Dermis blood vessel endothelial cell (primary cell): Measurements from ENCODE around the gene SLC29A3. TPM values are rescaled to one million over a fixed set of nuclear protein-coding genes. Genes with fewer than 3 reads are reported as not detected.

ENCODE experiments used
- DNase-seq: peaks from one replicate; pipeline ENCODE4 v3.0.0; 2010
- total RNA-seq: library from RNA; depleted of rRNA; stranded (reverse); fragments of >200 nt; gene quantifications from 2 replicates; pipeline ENCODE4 v1.2.3, GENCODE V29; 2014

Gene SLC29A3
- total RNA-seq, 1 donor from 2014 or later, result 2.0 TPM

GRCh38 chr10:71324743-71325142 lies 5.7 kb downstream of the SLC29A3 start:
- no peak for DNase-seq

- no peak for DNase-seq
Observed at GRCh38 chr10:71325267-71325666, 6.2 kb downstream of the SLC29A3 start.

- no peak for DNase-seq
Observed at GRCh38 chr10:71326464-71326881, 7.4 kb downstream of the SLC29A3 start.

- no peak for DNase-seq
Observed at GRCh38 chr10:71330789-71331404, 11.8 kb downstream of the SLC29A3 start.

GRCh38 chr10:71331736-71332135 lies 12.7 kb downstream of the SLC29A3 start:
- no peak for DNase-seq

- no peak for DNase-seq
Observed at GRCh38 chr10:71332466-71332865, 13.4 kb downstream of the SLC29A3 start.

- DNase-seq, result no peak
Observed at GRCh38 chr10:71333129-71333887, 14.2 kb downstream of the SLC29A3 start.

- DNase-seq, result no peak
Observed at GRCh38 chr10:71334221-71334791, 15.2 kb downstream of the SLC29A3 start.

- DNase-seq, result no peak
Observed at GRCh38 chr10:71335173-71335708, 16.2 kb downstream of the SLC29A3 start.

GRCh38 chr10:71336632-71337031 lies 17.6 kb downstream of the SLC29A3 start:
- no peak for DNase-seq

- DNase-seq, result no peak
Observed at GRCh38 chr10:71337219-71337701, 18.2 kb downstream of the SLC29A3 start.

GRCh38 chr10:71338728-71339495 lies 19.9 kb downstream of the SLC29A3 start:
- no peak for DNase-seq

- DNase-seq, result no peak
Observed at GRCh38 chr10:71339796-71340589, 20.9 kb downstream of the SLC29A3 start.

GRCh38 chr10:71342573-71343391 lies 23.7 kb downstream of the SLC29A3 start:
- DNase-seq, result no peak

GRCh38 chr10:71343392-71343773 lies 24.3 kb downstream of the SLC29A3 start:
- no peak for DNase-seq

- DNase-seq, result no peak
Observed at GRCh38 chr10:71344154-71344925, 25.3 kb downstream of the SLC29A3 start.

GRCh38 chr10:71344993-71345480 lies 26.0 kb downstream of the SLC29A3 start:
- DNase-seq, result no peak

- no peak for DNase-seq
Observed at GRCh38 chr10:71345694-71346093, 26.6 kb downstream of the SLC29A3 start.

- no peak for DNase-seq
Observed at GRCh38 chr10:71346731-71347130, 27.7 kb downstream of the SLC29A3 start.
